Measurements from ENCODE around the gene LY6G5C.

Gene LY6G5C

GRCh38 chr6:31723980-31724691 is 43.3 kb upstream of the LY6G5C start:
- Histone ChIP-seq H3K4me1 (peaks cover 79% of the 10 kb centered on the region), H3K27me3 (no peaks in the 10 kb centered on the region), H3K9me3 (no peaks in the 10 kb centered on the region), H3K36me3 (peaks cover 34% of the 10 kb centered on the region), H3K27ac (peak overlapping the region; percentile 83), H3K4me2 (peak overlapping the region; percentile 99), H3K4me3 (peak overlapping the region; percentile 56), H4K20me1 (peaks cover 47% of the 10 kb centered on the region), H3K9ac (peak overlapping the region; percentile 55; the same call in 1 of the 2 replicates)
- no peak for TF ChIP-seq Cebpa-rat (IDR thresholded peaks at IDR 0.05)

- peak; percentile 31; the same call in 1 of the 2 replicates for TF ChIP-seq Cebpa-rat (IDR thresholded peaks at IDR 0.05)
- peak within 1 kb of the TSS; percentile 83 for H3K27ac ChIP-seq
- peaks cover 72% of the 10 kb centered on the region for H3K4me1 ChIP-seq
- peak within 1 kb of the TSS; percentile 56 for H3K4me3 ChIP-seq
- no peaks in the 10 kb centered on the region for H3K9me3 ChIP-seq
- peak within 1 kb of the TSS; percentile 55; the same call in 1 of the 2 replicates for H3K9ac ChIP-seq
- no peaks in the 10 kb centered on the region for H3K27me3 ChIP-seq
- peaks cover 39% of the 10 kb centered on the region for H4K20me1 ChIP-seq
- peaks cover 29% of the 10 kb centered on the region for H3K36me3 ChIP-seq
- H3K4me2 ChIP-seq, result peak within 1 kb of the TSS; percentile 99
These were observed 42.5 kb upstream of the LY6G5C start, which contains the start of gene MPIG6B for GRCh38 chr6:31723245-31723979. Gene MPIG6B, plus strand, starts transcription at chr6:31723373. Its CDS starts 11 bp downstream, at chr6:31723384.

- no peak overlapping the region for H3K27ac ChIP-seq
- no peak overlapping the region for H3K9ac ChIP-seq
- peaks cover 60% of the 10 kb centered on the region for H3K4me1 ChIP-seq
- no peak for TF ChIP-seq Cebpa-rat (IDR thresholded peaks at IDR 0.05)
- no peak overlapping the region for H3K4me3 ChIP-seq
- peak overlapping the region; percentile 99; the same call in 1 of the 2 replicates for H3K4me2 ChIP-seq
- peaks cover 26% of the 10 kb centered on the region for H3K36me3 ChIP-seq
- H3K9me3 ChIP-seq, result no peaks in the 10 kb centered on the region
- peaks cover 30% of the 10 kb centered on the region for H4K20me1 ChIP-seq
- H3K27me3 ChIP-seq, result no peaks in the 10 kb centered on the region
These were observed 41.3 kb upstream of the LY6G5C start for GRCh38 chr6:31722173-31722572.

GRCh38 chr6:31721351-31722020 is 40.6 kb upstream of the LY6G5C start, which contains the start of gene LY6G6C:
Gene LY6G6C, minus strand, starts transcription at chr6:31721746. Its CDS starts 67 bp downstream, at chr6:31721679.
- peaks cover 53% of the 10 kb centered on the region for H3K4me1 ChIP-seq
- peak within 1 kb of the TSS; percentile 99 for H3K4me2 ChIP-seq
- no peak within 1 kb of the TSS for H3K4me3 ChIP-seq
- H3K27me3 ChIP-seq, result no peaks in the 10 kb centered on the region
- TF ChIP-seq Cebpa-rat (IDR thresholded peaks at IDR 0.05), result no peak
- H3K27ac ChIP-seq, result peak within 1 kb of the TSS; percentile 66; the same call in 1 of the 2 replicates
- H3K9me3 ChIP-seq, result no peaks in the 10 kb centered on the region
- H3K36me3 ChIP-seq, result peaks cover 19% of the 10 kb centered on the region
- H3K9ac ChIP-seq, result no peak within 1 kb of the TSS
- H4K20me1 ChIP-seq, result peaks cover 23% of the 10 kb centered on the region

- peaks cover 17% of the 10 kb centered on the region for H4K20me1 ChIP-seq
- no peak overlapping the region for H3K4me3 ChIP-seq
- H3K27me3 ChIP-seq, result no peaks in the 10 kb centered on the region
- H3K9me3 ChIP-seq, result no peaks in the 10 kb centered on the region
- TF ChIP-seq Cebpa-rat (IDR thresholded peaks at IDR 0.05), result no peak
- no peak overlapping the region for H3K9ac ChIP-seq
- H3K4me1 ChIP-seq, result peaks cover 44% of the 10 kb centered on the region
- H3K4me2 ChIP-seq, result no peak overlapping the region
- H3K27ac ChIP-seq, result no peak overlapping the region
- peaks cover 7% of the 10 kb centered on the region; the same call in 1 of the 2 replicates for H3K36me3 ChIP-seq
These were observed 39.4 kb upstream of the LY6G5C start for GRCh38 chr6:31720196-31720770.

GRCh38 chr6:31719001-31719400 is 38.1 kb upstream of the LY6G5C start:
- no peaks in the 10 kb centered on the region for H3K27me3 ChIP-seq
- no peaks in the 10 kb centered on the region for H3K9me3 ChIP-seq
- H3K27ac ChIP-seq, result no peak overlapping the region
- no peak overlapping the region for H3K4me2 ChIP-seq
- H4K20me1 ChIP-seq, result peaks cover 7% of the 10 kb centered on the region
- H3K4me3 ChIP-seq, result no peak overlapping the region
- H3K4me1 ChIP-seq, result peaks cover 44% of the 10 kb centered on the region
- H3K9ac ChIP-seq, result no peak overlapping the region
- no peak for TF ChIP-seq Cebpa-rat (IDR thresholded peaks at IDR 0.05)
- H3K36me3 ChIP-seq, result peaks cover 2% of the 10 kb centered on the region; the same call in 1 of the 2 replicates

- Histone ChIP-seq H3K4me1 (peaks cover 44% of the 10 kb centered on the region), H3K27ac (no peak overlapping the region), H3K9me3 (no peaks in the 10 kb centered on the region), H3K4me3 (no peak overlapping the region), H3K4me2 (no peak overlapping the region), H3K27me3 (no peaks in the 10 kb centered on the region), H3K9ac (no peak overlapping the region), H4K20me1 (no peaks in the 10 kb centered on the region), H3K36me3 (no peaks in the 10 kb centered on the region)
- no peak for TF ChIP-seq Cebpa-rat (IDR thresholded peaks at IDR 0.05)
These were observed 37.4 kb upstream of the LY6G5C start for GRCh38 chr6:31718265-31718664.

- Histone ChIP-seq H4K20me1 (no peaks in the 10 kb centered on the region), H3K4me2 (no peak overlapping the region), H3K27ac (no peak overlapping the region), H3K4me1 (peaks cover 44% of the 10 kb centered on the region), H3K27me3 (no peaks in the 10 kb centered on the region), H3K9me3 (no peaks in the 10 kb centered on the region), H3K36me3 (no peaks in the 10 kb centered on the region), H3K9ac (no peak overlapping the region), H3K4me3 (no peak overlapping the region)
- no peak for TF ChIP-seq Cebpa-rat (IDR thresholded peaks at IDR 0.05)
These were observed 36.8 kb upstream of the LY6G5C start for GRCh38 chr6:31717499-31718222.

Data from BLaER1 (cell line).